Naive thymus-derived CD4-positive, alpha-beta T cell (primary cell): ENCODE data around the gene GOLGB1. TPM values are rescaled to one million over a fixed set of nuclear protein-coding genes. Genes with fewer than 3 reads are reported as not detected.
A peak's percentile ranks its signal among the peaks of the same experiment; 100 is the strongest.
"Not testable (repeated sequence)": the region's sequence is repeated elsewhere in the genome, so short reads cannot be mapped to it uniquely, and the experiment has no call there.

ENCODE experiments used
- ATAC-seq: fragments of 150-1000 bp; cut with Tn5 transposase; 2 replicates; pipeline ENCODE4 v1.10.0; 2021; ENCODE audit warnings: mild to moderate bottlenecking, moderate library complexity
- CTCF ChIA-PET: fragments of 350-600 bp; sonication (Branson Sonifier 250); formaldehyde crosslinking; loops from one replicate; lab custom pipeline; 2021; ENCODE audit warnings: antibody characterized with exemption; lab: Charles Lee
- POLR2A ChIA-PET: fragments of 350-600 bp; sonication (Branson Sonifier 250); formaldehyde crosslinking; loops from one replicate; lab custom pipeline; 2021; ENCODE audit warnings: antibody characterized with exemption, inconsistent platforms; lab: Charles Lee
- DNase-seq, 9 donors: peaks; one replicate each; pipeline versions ENCODE4 v3.0.0 to v3.0.0-alpha.2; 2020 to 2022; ENCODE audit warnings: mixed read lengths in 1 of 9
- H3K27ac ChIP-seq: one replicate; pipeline ENCODE4 v1.7.0; 2013; ENCODE audit warnings: mild to moderate bottlenecking, low read depth, low read length, moderate library complexity
- H3K27me3 ChIP-seq, 2 donors: one replicate each; pipeline ENCODE4 v1.7.0; 2013; ENCODE audit warnings: low read length in 2 of 2, mild to moderate bottlenecking in 2 of 2, moderate library complexity in 2 of 2; ENCODE audit not compliant: control insufficient read depth in 2 of 2, insufficient read depth in 2 of 2
- H3K36me3 ChIP-seq, 3 experiments: 1 replicate in 2 of 3; 2 replicates in 1 of 3; pipeline ENCODE4 v1.7.0; 2013; ENCODE audit warnings: low read length in 3 of 3, mild to moderate bottlenecking in 3 of 3, moderate library complexity in 1 of 3; ENCODE audit not compliant: insufficient read depth in 3 of 3, control insufficient read depth in 2 of 3
- H3K4me1 ChIP-seq, 2 donors: one replicate each; pipeline ENCODE4 v1.7.0; 2013; ENCODE audit warnings: low read length in 2 of 2, mild to moderate bottlenecking in 2 of 2, moderate library complexity in 1 of 2; ENCODE audit not compliant: control insufficient read depth in 2 of 2, insufficient read depth in 2 of 2
- H3K4me3 ChIP-seq: 2 replicates; pipeline ENCODE4 v1.7.0; 2013; ENCODE audit warnings: mild to moderate bottlenecking, low read length
- H3K9me3 ChIP-seq, 3 experiments: 1 replicate in 2 of 3; 2 replicates in 1 of 3; pipeline ENCODE4 v1.7.0; 2013; ENCODE audit warnings: low read length in 3 of 3; ENCODE audit not compliant: control insufficient read depth in 2 of 3
- H3K27ac Mint-ChIP-seq, 9 donors: one replicate each; pipeline ENCODE4 v1.8.0; 2020 to 2022; ENCODE audit warnings: mixed read lengths in 9 of 9, mild to moderate bottlenecking in 8 of 9, moderate library complexity in 5 of 9, inconsistent platforms in 2 of 9
- H3K27me3 Mint-ChIP-seq, 5 donors: one replicate each; pipeline ENCODE4 v1.8.0; 2021 to 2022; ENCODE audit warnings: mixed read lengths in 5 of 5, mild to moderate bottlenecking in 1 of 5
- H3K36me3 Mint-ChIP-seq, 5 donors: one replicate each; pipeline ENCODE4 v1.8.0; 2020 to 2022; ENCODE audit warnings: mixed read lengths in 5 of 5, mild to moderate bottlenecking in 3 of 5, inconsistent platforms in 1 of 5
- H3K4me1 Mint-ChIP-seq, 7 donors: one replicate each; pipeline ENCODE4 v1.8.0; 2020 to 2022; ENCODE audit warnings: mixed read lengths in 7 of 7, mild to moderate bottlenecking in 3 of 7, inconsistent platforms in 1 of 7
- H3K4me3 Mint-ChIP-seq, 10 donors: one replicate each; pipeline ENCODE4 v1.8.0; 2020 to 2022; ENCODE audit warnings: mild to moderate bottlenecking in 10 of 10, mixed read lengths in 10 of 10, moderate library complexity in 6 of 10, inconsistent platforms in 2 of 10
- H3K9me3 Mint-ChIP-seq, 11 donors: one replicate each; pipeline ENCODE4 v1.8.0; 2020 to 2022; ENCODE audit warnings: mixed read lengths in 11 of 11, mild to moderate bottlenecking in 4 of 11, inconsistent platforms in 1 of 11, moderate library complexity in 1 of 11
- intact Hi-C, 2 donors: fragments of 100-400 bp; cut with micrococcal nuclease; formaldehyde crosslinking; loops; one replicate each; pipeline ENCODE4 v1.15.1; 2023
- polyA plus RNA-seq, 2 donors: library from polyadenylated mRNA; unstranded; fragments of 300-500 nt; fragmentation: Illumina TruSeq; gene quantifications; one replicate each; pipeline ENCODE4 v1.2.3, GENCODE V29; 2021
- total RNA-seq, 6 experiments: library from RNA in 5 of 6; stranded (reverse) in 5 of 6; gene quantifications; 1 replicate in 5 of 6; 2 replicates in 1 of 6; pipeline ENCODE4 v1.2.3 and lab custom pipeline; 2021 to 2026

Gene GOLGB1
- total and polyA plus RNA-seq, 7 experiments from 2014 or later: 3.4 to 49.7 (median 38.0) TPM

DNA sequence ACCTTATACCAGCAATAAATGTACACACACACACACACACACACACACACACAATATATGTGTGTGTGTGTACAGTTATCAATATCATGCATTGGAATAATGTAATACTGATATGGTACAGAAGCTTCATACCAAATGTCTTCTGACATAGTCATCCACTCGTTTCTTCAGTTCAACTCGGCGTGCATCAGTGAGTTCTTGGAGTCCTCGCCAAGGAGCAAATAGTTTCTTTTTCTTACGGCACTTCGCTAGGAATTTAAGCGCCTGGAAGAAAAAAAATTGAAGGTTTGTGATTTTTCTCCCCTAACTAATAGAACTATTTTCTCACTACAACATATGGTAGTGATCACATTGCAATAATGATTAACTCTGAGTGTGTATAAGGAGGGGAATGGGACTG is 32.1 kb upstream of the GOLGB1 start:
- H3K36me3 ChIP-seq: peaks cover 3 to 48% (median 15%) of the 10 kb centered on the region in 3 experiments
- intact Hi-C loops: no loop called here
- ChIA-PET POLR2A (no interaction called here), CTCF (no interaction called here)
- Mint-ChIP-seq H3K4me3 (no peak overlapping the region), H3K36me3 (peaks cover 17 to 85% (median 60%) of the 10 kb centered on the region in 5 donors), H3K9me3 (peaks cover 0 to 5% (median 0%) of the 10 kb centered on the region in 11 donors), H3K27me3 (no peaks in the 10 kb centered on the region), H3K4me1 (peaks cover 0 to 9% (median 0%) of the 10 kb centered on the region in 7 donors), H3K27ac (no peak overlapping the region)
- ATAC-seq: no peak
- H3K27me3 ChIP-seq: no peaks in the 10 kb centered on the region
- H3K4me1 ChIP-seq: no peaks in the 10 kb centered on the region
- no peak overlapping the region for H3K4me3 ChIP-seq
- no peaks in the 10 kb centered on the region for H3K9me3 ChIP-seq
- no peak overlapping the region for H3K27ac ChIP-seq
- no peak for DNase-seq

DNA sequence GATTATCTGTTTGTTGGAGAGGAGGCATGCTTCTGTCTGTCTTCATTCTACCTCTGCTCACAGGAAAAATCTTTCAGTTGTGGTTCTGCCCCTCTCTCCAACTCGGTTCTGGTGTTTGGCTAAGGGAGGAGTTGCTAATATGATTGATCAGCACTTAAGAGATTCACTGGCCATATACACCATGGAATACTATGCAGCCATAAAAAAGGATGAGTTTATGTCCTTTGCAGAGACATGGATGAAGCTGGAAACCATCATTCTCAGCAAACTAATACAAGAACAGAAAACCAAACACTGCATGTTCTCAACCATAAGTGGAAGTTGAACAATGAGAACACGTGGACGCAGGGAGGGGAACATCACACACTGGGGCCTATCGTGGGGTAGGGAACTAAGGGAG is 25.6 kb upstream of the GOLGB1 start:
- DNase-seq, POLR2A ChIA-PET, H3K27ac ChIP-seq, H3K9me3 ChIP-seq, intact Hi-C loops, CTCF ChIA-PET, H3K27me3 ChIP-seq, H3K27me3 Mint-ChIP-seq, H3K9me3 Mint-ChIP-seq, ATAC-seq, H3K27ac Mint-ChIP-seq, H3K4me1 ChIP-seq, H3K4me3 Mint-ChIP-seq, H3K4me1 Mint-ChIP-seq, H3K4me3 ChIP-seq: not testable (repeated sequence)
- peaks cover 4 to 67% (median 4%) of the 10 kb centered on the region in 3 experiments for H3K36me3 ChIP-seq
- H3K36me3 Mint-ChIP-seq: peaks cover 12 to 85% (median 68%) of the 10 kb centered on the region in 5 donors

DNA sequence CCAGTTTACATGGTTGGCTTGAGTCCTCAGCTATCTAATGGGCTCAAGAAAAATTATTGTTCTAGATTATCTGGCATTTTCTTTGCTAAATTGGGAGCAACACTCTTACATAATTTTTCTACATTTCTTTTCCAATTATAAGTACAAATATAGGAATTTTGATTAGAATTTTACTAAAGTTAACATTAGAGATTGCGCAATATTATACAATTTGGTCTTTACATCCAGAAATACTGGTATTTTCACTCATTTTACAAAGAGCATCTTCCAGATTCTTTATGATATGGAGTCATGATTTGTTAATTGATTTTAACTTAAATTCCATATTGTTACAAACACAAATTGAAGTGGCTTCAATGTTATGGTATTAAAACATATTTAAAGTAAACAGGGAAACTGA is 19.7 kb upstream of the GOLGB1 start:
- peaks cover 0 to 4% (median 0%) of the 10 kb centered on the region in 7 donors for H3K4me1 Mint-ChIP-seq
- Histone ChIP-seq H3K9me3 (no peaks in the 10 kb centered on the region), H3K36me3 (peaks cover 0 to 33% (median 0%) of the 10 kb centered on the region in 3 experiments), H3K27me3 (no peaks in the 10 kb centered on the region), H3K4me3 (no peak overlapping the region), H3K27ac (no peak overlapping the region), H3K4me1 (no peaks in the 10 kb centered on the region)
- peaks cover 0 to 3% (median 0%) of the 10 kb centered on the region in 5 donors for H3K27me3 Mint-ChIP-seq
- CTCF ChIA-PET: no interaction called here
- H3K9me3 Mint-ChIP-seq: peaks cover 0 to 3% (median 0%) of the 10 kb centered on the region in 11 donors
- intact Hi-C loops: no loop called here
- DNase-seq (no peak), ATAC-seq (no peak)
- POLR2A ChIA-PET: no interaction called here
- H3K27ac Mint-ChIP-seq: no peak overlapping the region
- H3K36me3 Mint-ChIP-seq: peaks cover 5 to 47% (median 36%) of the 10 kb centered on the region in 5 donors
- no peak overlapping the region for H3K4me3 Mint-ChIP-seq

DNA sequence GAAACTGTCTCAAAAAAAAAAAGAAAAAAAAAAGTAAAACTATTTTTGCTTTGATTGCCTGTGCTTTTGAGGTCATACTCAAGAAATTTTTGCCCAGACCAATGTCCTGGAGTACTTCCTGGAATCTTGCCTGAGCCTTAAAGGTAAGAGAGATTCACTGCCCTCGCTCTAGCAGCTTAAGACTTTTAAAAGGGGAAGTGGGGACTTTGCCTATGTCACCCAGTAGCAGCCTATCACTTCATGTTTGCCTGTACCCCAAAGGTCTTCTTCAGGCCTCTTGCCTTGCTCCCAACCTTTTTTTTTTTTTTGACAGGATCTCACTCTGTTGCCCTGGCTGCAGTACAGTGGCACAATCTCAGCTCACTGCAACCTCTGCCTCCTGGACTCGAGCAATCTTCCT is 18.9 kb upstream of the GOLGB1 start:
- Mint-ChIP-seq H3K27me3 (peaks cover 0 to 3% (median 0%) of the 10 kb centered on the region in 5 donors), H3K9me3 (no peaks in the 10 kb centered on the region), H3K36me3 (peaks cover 5 to 39% (median 28%) of the 10 kb centered on the region in 5 donors), H3K4me3 (no peak overlapping the region), H3K27ac (peak overlapping the region in 1 of 9 donors; percentile 48), H3K4me1 (peaks cover 0 to under 1% (median 0%) of the 10 kb centered on the region in 7 donors)
- DNase-seq: no peak
- no peak overlapping the region for H3K4me3 ChIP-seq
- ChIA-PET CTCF (interaction anchor here (0.8 kb wide), 1 partner anchor 1075 kb away, joined by 6 read pairs; no protein-coding TSS in a partner anchor), POLR2A (interaction anchor here (0.7 kb wide), 1 partner anchor 1433 kb away, joined by 3 read pairs; the partner anchor contains the start of gene SEC22A)
- no peak for ATAC-seq
- no peaks in the 10 kb centered on the region for H3K4me1 ChIP-seq
- intact Hi-C loops: no loop called here
- H3K27ac ChIP-seq: no peak overlapping the region
- no peaks in the 10 kb centered on the region for H3K27me3 ChIP-seq
- no peaks in the 10 kb centered on the region for H3K9me3 ChIP-seq
- H3K36me3 ChIP-seq: peaks cover 0 to 27% (median 0%) of the 10 kb centered on the region in 3 experiments

DNA sequence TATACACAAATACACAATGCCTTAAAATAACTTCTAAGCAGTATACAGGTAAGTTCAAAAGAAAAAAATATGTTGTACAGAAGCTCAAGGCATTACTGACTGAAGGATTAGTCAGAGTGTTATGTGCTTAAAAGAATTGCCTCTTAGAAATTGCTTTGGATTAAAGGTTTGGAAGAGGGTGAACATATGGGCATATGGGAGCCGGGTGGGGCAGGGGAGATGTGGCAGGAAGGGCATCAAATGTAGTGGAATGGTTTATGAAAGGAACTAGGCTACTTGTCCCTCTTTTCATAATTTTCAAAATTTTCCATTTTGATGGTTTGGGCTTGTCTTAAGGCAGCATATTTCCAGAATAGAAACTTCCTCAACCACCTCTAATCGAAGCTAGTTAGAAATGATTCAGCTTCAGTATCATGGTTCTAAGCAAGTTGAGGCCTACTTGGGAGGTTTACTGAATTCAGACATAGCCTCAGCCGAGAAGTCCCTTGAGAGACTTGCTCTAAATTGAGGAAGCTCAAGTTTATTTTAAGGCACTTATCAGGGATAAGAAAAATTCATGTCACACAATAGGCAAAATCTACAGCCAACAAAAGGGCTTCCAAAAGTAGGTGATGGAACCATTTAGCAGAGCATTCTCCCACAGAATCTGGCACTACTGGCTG is 10.1 kb upstream of the GOLGB1 start:
- POLR2A ChIA-PET: no interaction called here

GRCh38 chr3:121758727-121759450 is 9.3 kb upstream of the GOLGB1 start:
- Mint-ChIP-seq H3K36me3 (no peaks in the 10 kb centered on the region), H3K4me1 (peaks cover 0 to 1% (median 0%) of the 10 kb centered on the region in 7 donors), H3K9me3 (no peaks in the 10 kb centered on the region), H3K27me3 (peaks cover 0 to 27% (median 7%) of the 10 kb centered on the region in 5 donors), H3K4me3 (no peak overlapping the region), H3K27ac (no peak overlapping the region)
- no peak for ATAC-seq
- no peak overlapping the region for H3K27ac ChIP-seq
- intact Hi-C loops: no loop called here
- POLR2A ChIA-PET: no interaction called here
- no peaks in the 10 kb centered on the region for H3K9me3 ChIP-seq
- no peaks in the 10 kb centered on the region for H3K4me1 ChIP-seq
- H3K4me3 ChIP-seq: no peak overlapping the region
- H3K27me3 ChIP-seq: no peaks in the 10 kb centered on the region
- CTCF ChIA-PET: no interaction called here
- H3K36me3 ChIP-seq: no peaks in the 10 kb centered on the region
- DNase-seq: no peak

More for the DNA sequence above, 10.1 kb upstream of the GOLGB1 start:
- ATAC-seq (no peak), DNase-seq (no peak)
- Histone ChIP-seq H3K9me3 (no peaks in the 10 kb centered on the region), H3K27ac (no peak overlapping the region), H3K27me3 (no peaks in the 10 kb centered on the region), H3K4me1 (no peaks in the 10 kb centered on the region), H3K4me3 (no peak overlapping the region), H3K36me3 (no peaks in the 10 kb centered on the region)
- Mint-ChIP-seq H3K36me3 (no peaks in the 10 kb centered on the region), H3K4me3 (no peak overlapping the region), H3K9me3 (no peaks in the 10 kb centered on the region), H3K4me1 (peaks cover 0 to 1% (median 0%) of the 10 kb centered on the region in 7 donors), H3K27me3 (peaks cover 0 to 24% (median 7%) of the 10 kb centered on the region in 5 donors), H3K27ac (no peak overlapping the region)
- intact Hi-C loops: no loop called here
- CTCF ChIA-PET: no interaction called here
